GM12872 (cell line): ENCODE results near the gene THY1.

Source experiments
- CTCF ChIP-seq: IDR thresholded peaks from 3 replicates; pipeline ENCODE4 v1.5.1; 2011; ENCODE audit warnings: low read depth, mild to moderate bottlenecking, low read length, moderate library complexity; ENCODE audit not compliant: insufficient read depth

Gene THY1

GRCh38 chr11:119426142-119426541 is 3.2 kb upstream of the THY1 start:
- TF ChIP-seq CTCF: no peak

- TF ChIP-seq CTCF: no peak
Measured at GRCh38 chr11:119424775-119425174, 1.8 kb upstream of the THY1 start.

- no peak for TF ChIP-seq CTCF
Measured at GRCh38 chr11:119424276-119424675, 1.3 kb upstream of the THY1 start.

GRCh38 chr11:119423509-119424254 is 710 bp upstream of the THY1 start:
- no peak for TF ChIP-seq CTCF

- no peak for TF ChIP-seq CTCF
Measured at GRCh38 chr11:119421941-119422808, 797 bp downstream of the THY1 start.

- TF ChIP-seq CTCF: no peak
Measured at GRCh38 chr11:119421351-119421750, 1.6 kb downstream of the THY1 start.

- TF ChIP-seq CTCF: no peak
Measured at GRCh38 chr11:119420631-119421030, 2.3 kb downstream of the THY1 start.
